ELR (cell line): ENCODE data around the gene SH3BGRL2.
"Not testable (repeated sequence)": the region's sequence is repeated elsewhere in the genome, so short reads cannot be mapped to it uniquely, and the experiment has no call there.

ENCODE experiments used
- DNase-seq: peaks from one replicate; pipeline ENCODE4 v3.0.0-alpha.2; 2015; ENCODE audit warnings: low read depth

Gene SH3BGRL2

GRCh38 chr6:79649016-79649415 is 17.9 kb downstream of the SH3BGRL2 start:
- DNase-seq: no peak

GRCh38 chr6:79650950-79651349 is 19.8 kb downstream of the SH3BGRL2 start:
- no peak for DNase-seq

GRCh38 chr6:79656134-79656533 is 25.0 kb downstream of the SH3BGRL2 start:
- no peak for DNase-seq

GRCh38 chr6:79657238-79657637 is 26.1 kb downstream of the SH3BGRL2 start:
- DNase-seq: no peak

- DNase-seq: not testable (repeated sequence)
These were observed 32.5 kb downstream of the SH3BGRL2 start for GRCh38 chr6:79663655-79664054.

- no peak for DNase-seq
These were observed 34.8 kb downstream of the SH3BGRL2 start for GRCh38 chr6:79665725-79666551.

GRCh38 chr6:79666634-79667033 is 35.5 kb downstream of the SH3BGRL2 start:
- DNase-seq: no peak

GRCh38 chr6:79668381-79668780 is 37.3 kb downstream of the SH3BGRL2 start:
- DNase-seq: no peak

GRCh38 chr6:79669766-79670165 is 38.6 kb downstream of the SH3BGRL2 start:
- DNase-seq: no peak

GRCh38 chr6:79670789-79671188 is 39.7 kb downstream of the SH3BGRL2 start:
- DNase-seq: no peak

GRCh38 chr6:79671600-79672266 is 40.6 kb downstream of the SH3BGRL2 start:
- DNase-seq: peak; percentile 20

GRCh38 chr6:79672631-79673111 is 41.5 kb downstream of the SH3BGRL2 start:
- DNase-seq: peak; percentile 45

GRCh38 chr6:79673947-79674346 is 42.8 kb downstream of the SH3BGRL2 start:
- no peak for DNase-seq

- DNase-seq: no peak
These were observed 45.9 kb downstream of the SH3BGRL2 start for GRCh38 chr6:79676785-79677736.

GRCh38 chr6:79682682-79683081 is 51.6 kb downstream of the SH3BGRL2 start:
- DNase-seq: not testable (repeated sequence)

- no peak for DNase-seq
These were observed 53.7 kb downstream of the SH3BGRL2 start for GRCh38 chr6:79684876-79685275.

GRCh38 chr6:79686707-79687309 is 55.7 kb downstream of the SH3BGRL2 start:
- DNase-seq: no peak

GRCh38 chr6:79687759-79688158 is 56.6 kb downstream of the SH3BGRL2 start:
- DNase-seq: no peak

GRCh38 chr6:79694156-79694555 is 63.0 kb downstream of the SH3BGRL2 start:
- no peak for DNase-seq

- DNase-seq: no peak
These were observed 63.7 kb downstream of the SH3BGRL2 start for GRCh38 chr6:79694623-79695343.

- DNase-seq: no peak
These were observed 66.3 kb downstream of the SH3BGRL2 start for GRCh38 chr6:79697430-79697829.
